HL-60 (cell line): ENCODE results near the gene MARCHF11.

ENCODE experiments used
- SPI1 ChIP-seq: IDR thresholded peaks from 2 replicates; pipeline ENCODE4 v1.6.1; 2012; ENCODE audit warnings: low read depth, mild to moderate bottlenecking, borderline replicate concordance
- TF ChIP-seq, protein P1 (sequence below): IDR thresholded peaks from one replicate; pipeline ENCODE4 v1.5.1; 2011; ENCODE audit warnings: low read length, control low read depth, inconsistent platforms; ENCODE audit not compliant: insufficient read depth

DNA sequence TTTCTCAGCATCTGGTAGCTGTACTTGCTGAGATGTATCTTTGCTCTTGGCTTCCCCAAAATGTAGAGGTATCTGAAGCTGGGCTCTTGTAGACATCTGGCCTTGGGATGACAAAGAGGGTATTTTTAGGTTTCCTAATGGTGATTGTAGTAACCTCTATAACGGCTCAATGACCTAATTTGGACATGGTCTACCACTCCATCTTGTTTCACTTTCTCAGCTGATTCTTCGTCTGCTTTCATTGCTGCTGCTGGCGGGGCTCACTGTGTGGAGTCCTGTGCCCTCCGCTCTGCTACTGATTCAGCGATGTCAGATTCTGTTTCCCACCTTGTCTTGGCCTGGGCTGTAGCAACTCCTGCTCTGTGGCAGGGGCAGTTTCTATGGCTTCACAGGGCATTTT, 12.7 kb upstream of the MARCHF11 start:
- no peak for TF ChIP-seq SPI1
- TF ChIP-seq, protein P1, sequence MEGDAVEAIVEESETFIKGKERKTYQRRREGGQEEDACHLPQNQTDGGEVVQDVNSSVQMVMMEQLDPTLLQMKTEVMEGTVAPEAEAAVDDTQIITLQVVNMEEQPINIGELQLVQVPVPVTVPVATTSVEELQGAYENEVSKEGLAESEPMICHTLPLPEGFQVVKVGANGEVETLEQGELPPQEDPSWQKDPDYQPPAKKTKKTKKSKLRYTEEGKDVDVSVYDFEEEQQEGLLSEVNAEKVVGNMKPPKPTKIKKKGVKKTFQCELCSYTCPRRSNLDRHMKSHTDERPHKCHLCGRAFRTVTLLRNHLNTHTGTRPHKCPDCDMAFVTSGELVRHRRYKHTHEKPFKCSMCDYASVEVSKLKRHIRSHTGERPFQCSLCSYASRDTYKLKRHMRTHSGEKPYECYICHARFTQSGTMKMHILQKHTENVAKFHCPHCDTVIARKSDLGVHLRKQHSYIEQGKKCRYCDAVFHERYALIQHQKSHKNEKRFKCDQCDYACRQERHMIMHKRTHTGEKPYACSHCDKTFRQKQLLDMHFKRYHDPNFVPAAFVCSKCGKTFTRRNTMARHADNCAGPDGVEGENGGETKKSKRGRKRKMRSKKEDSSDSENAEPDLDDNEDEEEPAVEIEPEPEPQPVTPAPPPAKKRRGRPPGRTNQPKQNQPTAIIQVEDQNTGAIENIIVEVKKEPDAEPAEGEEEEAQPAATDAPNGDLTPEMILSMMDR: no peak
